Cardiac muscle cell (in vitro differentiated cells and primary cell): ENCODE results near the gene NEGR1. TPM values are rescaled to one million over a fixed set of nuclear protein-coding genes. Genes with fewer than 3 reads are reported as not detected.

Source experiments
- DNase-seq, 2 donors: peaks; one replicate each; pipeline versions ENCODE4 v3.0.0 to v3.0.0-alpha.2; 2010 to 2017; ENCODE audit warnings: low read depth in 1 of 2, low spot score in 1 of 2
- H3K27ac ChIP-seq: fragments of 200-600 bp; sonication (generic); 2 replicates; pipeline ENCODE4 v1.5.1; 2016
- H3K27me3 ChIP-seq: fragments of 200-600 bp; sonication (generic); 2 replicates; pipeline ENCODE4 v1.6.0; 2016; ENCODE audit warnings: control low read depth
- H3K36me3 ChIP-seq: fragments of 200-600 bp; sonication (generic); 2 replicates; pipeline ENCODE4 v1.5.1; 2016; ENCODE audit warnings: control low read depth
- H3K4me1 ChIP-seq: fragments of 200-600 bp; sonication (generic); 2 replicates; pipeline ENCODE4 v1.8.1; 2017; ENCODE audit warnings: low read depth, mild to moderate bottlenecking, mixed run types
- H3K4me3 ChIP-seq: fragments of 200-600 bp; sonication (generic); 2 replicates; pipeline ENCODE4 v1.5.1; 2016; ENCODE audit warnings: mild to moderate bottlenecking
- H3K9me3 ChIP-seq: fragments of 200-600 bp; sonication (generic); 2 replicates; pipeline ENCODE4 v1.5.1; 2017; ENCODE audit warnings: low read depth, mild to moderate bottlenecking, control low read depth
- CTCF ChIP-seq: IDR thresholded peaks from 2 replicates; pipeline ENCODE4 v1.5.1; 2012; ENCODE audit warnings: low read depth, mild to moderate bottlenecking, low read length
- polyA plus RNA-seq: library from polyadenylated mRNA; unstranded; fragments of >200 nt; fragmentation: Nextera tagmentation; extraction: Ambion mirVana; gene quantifications from 2 replicates; pipeline ENCODE4 v1.2.1, GENCODE V29; 2016
- total RNA-seq: library from RNA; depleted of rRNA; stranded (reverse); fragments of >200 nt; gene quantifications from 2 replicates; pipeline ENCODE4 v1.2.3, GENCODE V29; 2016

The NEGR1 gene
- total and polyA plus RNA-seq, 2 experiments from 2014 or later = 0.06 to 0.20 TPM

- no peak for DNase-seq
- peak overlapping the region; percentile 2 for H3K27ac ChIP-seq
- H3K4me3 ChIP-seq = no peak overlapping the region
- H3K4me1 ChIP-seq = peaks cover 11% of the 10 kb centered on the region
- H3K27me3 ChIP-seq = no peaks in the 10 kb centered on the region
- TF ChIP-seq CTCF = no peak
- H3K36me3 ChIP-seq = no peaks in the 10 kb centered on the region
- H3K9me3 ChIP-seq = no peaks in the 10 kb centered on the region
Measured at GRCh38 chr1:71836904-71837303, 445.4 kb downstream of the NEGR1 start.

GRCh38 chr1:71835442-71835813, 446.9 kb downstream of the NEGR1 start:
- Histone ChIP-seq H3K36me3 (no peaks in the 10 kb centered on the region), H3K27ac (no peak overlapping the region), H3K4me1 (peaks cover 11% of the 10 kb centered on the region), H3K27me3 (no peaks in the 10 kb centered on the region), H3K9me3 (no peaks in the 10 kb centered on the region), H3K4me3 (no peak overlapping the region)
- no peak for TF ChIP-seq CTCF
- DNase-seq = no peak

- H3K4me1 ChIP-seq = peaks cover 11% of the 10 kb centered on the region
- TF ChIP-seq CTCF = no peak
Measured at GRCh38 chr1:71834601-71835441, 447.5 kb downstream of the NEGR1 start.

GRCh38 chr1:71831646-71832045, 450.7 kb downstream of the NEGR1 start:
- DNase-seq = no peak
- H3K27me3 ChIP-seq = no peaks in the 10 kb centered on the region
- no peaks in the 10 kb centered on the region for H3K36me3 ChIP-seq
- peaks cover 4% of the 10 kb centered on the region for H3K4me1 ChIP-seq
- no peak overlapping the region for H3K27ac ChIP-seq
- H3K4me3 ChIP-seq = no peak overlapping the region
- TF ChIP-seq CTCF = no peak
- H3K9me3 ChIP-seq = no peaks in the 10 kb centered on the region

More at GRCh38 chr1:71834601-71835441, 447.5 kb downstream of the NEGR1 start:
- H3K4me3 ChIP-seq = no peak overlapping the region
- DNase-seq = peak in 1 of 2 donors; percentile 12
- no peak overlapping the region for H3K27ac ChIP-seq
- H3K27me3 ChIP-seq = no peaks in the 10 kb centered on the region
- no peaks in the 10 kb centered on the region for H3K9me3 ChIP-seq
- H3K36me3 ChIP-seq = no peaks in the 10 kb centered on the region

- no peak for TF ChIP-seq CTCF
- no peak for DNase-seq
- H3K9me3 ChIP-seq = no peaks in the 10 kb centered on the region
- H3K36me3 ChIP-seq = no peaks in the 10 kb centered on the region
- H3K4me1 ChIP-seq = no peaks in the 10 kb centered on the region
- no peak overlapping the region for H3K27ac ChIP-seq
- H3K27me3 ChIP-seq = no peaks in the 10 kb centered on the region
- H3K4me3 ChIP-seq = no peak overlapping the region
Measured at GRCh38 chr1:71829346-71829745, 453.0 kb downstream of the NEGR1 start.
